Measurements from ENCODE around the gene FBXO21. TPM values are rescaled to one million over a fixed set of nuclear protein-coding genes. Genes with fewer than 3 reads are reported as not detected.
A peak's percentile ranks its signal among the peaks of the same experiment; 100 is the strongest.
"Not testable (repeated sequence)": the region's sequence is repeated elsewhere in the genome, so short reads cannot be mapped to it uniquely, and the experiment has no call there.

Gene FBXO21
- total and polyA plus RNA-seq, 7 experiments from 2014 or later: 30.4 to 62.9 (median 51.4) TPM

- Mint-ChIP-seq H3K27me3 (peaks cover 0 to 5% (median 0%) of the 10 kb centered on the region in 5 donors), H3K4me3 (peak overlapping the region in 4 of 10 donors; percentile 9 to 62 (median 13)), H3K9me3 (peaks cover 0 to 1% (median 0%) of the 10 kb centered on the region in 11 donors), H3K4me1 (peaks cover 13 to 55% (median 38%) of the 10 kb centered on the region in 7 donors), H3K36me3 (peaks cover 3 to 32% (median 23%) of the 10 kb centered on the region in 5 donors), H3K27ac (peak overlapping the region in 1 of 9 donors; percentile 24)
- POLR2A ChIA-PET: interaction anchor here (0.5 kb wide), 1 partner anchor 53 kb away, joined by 3 read pairs; no protein-coding TSS in a partner anchor
- peaks cover 0 to 41% (median 0%) of the 10 kb centered on the region in 3 experiments for H3K36me3 ChIP-seq (ENCODE audit: control insufficient read depth in 2 of 3, insufficient read depth in 3 of 3, low read length in 3 of 3)
- CTCF ChIA-PET: no interaction called here
- ATAC-seq (no peak), DNase-seq (no peak)
- intact Hi-C loops (cut with micrococcal nuclease): loop anchor here in 1 of 2 donors (5.0 kb wide), 2 partner anchors 875 to 950 kb away; partner anchors contain the start of genes PEBP1 and WSB2
- H3K27me3 ChIP-seq (ENCODE audit: control insufficient read depth in 2 of 2, insufficient read depth in 2 of 2, low read length in 2 of 2): no peaks in the 10 kb centered on the region
- H3K4me1 ChIP-seq (ENCODE audit: control insufficient read depth in 2 of 2, insufficient read depth in 2 of 2, low read length in 2 of 2): peaks cover 8 to 11% of the 10 kb centered on the region in 2 donors
- H3K9me3 ChIP-seq (ENCODE audit: control insufficient read depth in 2 of 3, low read length in 3 of 3): no peaks in the 10 kb centered on the region
- no peak overlapping the region for H3K27ac ChIP-seq (ENCODE audit: low read depth, low read length)
- no peak overlapping the region for H3K4me3 ChIP-seq (ENCODE audit: low read length)
Measured at GRCh38 chr12:117187421-117187820, 2.8 kb downstream of the FBXO21 start.

- no peaks in the 10 kb centered on the region for H3K27me3 ChIP-seq (ENCODE audit: control insufficient read depth in 2 of 2, insufficient read depth in 2 of 2, low read length in 2 of 2)
- no peak overlapping the region for H3K4me3 ChIP-seq (ENCODE audit: low read length)
- ChIA-PET CTCF (interaction anchor here (0.6 to 0.7 kb wide), 2 partner anchors 241 to 454 kb away, joined by 3 to 4 read pairs; no protein-coding TSS in a partner anchor), POLR2A (interaction anchor here (0.6 to 1.4 kb wide), 4 partner anchors 13 to 1222 kb away, joined by 3 to 7 read pairs (median 3); no protein-coding TSS in a partner anchor)
- intact Hi-C loops (cut with micrococcal nuclease): no loop called here
- Mint-ChIP-seq H3K9me3 (peaks cover 0 to 2% (median 0%) of the 10 kb centered on the region in 11 donors), H3K36me3 (peaks cover 7 to 69% (median 53%) of the 10 kb centered on the region in 5 donors), H3K4me3 (no peak overlapping the region), H3K4me1 (peaks cover 5 to 45% (median 36%) of the 10 kb centered on the region in 7 donors), H3K27ac (no peak overlapping the region), H3K27me3 (no peaks in the 10 kb centered on the region)
- ATAC-seq: no peak
- no peak for DNase-seq
- H3K9me3 ChIP-seq (ENCODE audit: control insufficient read depth in 2 of 3, low read length in 3 of 3): no peaks in the 10 kb centered on the region
- H3K36me3 ChIP-seq (ENCODE audit: control insufficient read depth in 2 of 3, insufficient read depth in 3 of 3, low read length in 3 of 3): peaks cover 5 to 75% (median 11%) of the 10 kb centered on the region in 3 experiments
- no peak overlapping the region for H3K27ac ChIP-seq (ENCODE audit: low read depth, low read length)
- H3K4me1 ChIP-seq (ENCODE audit: control insufficient read depth in 2 of 2, insufficient read depth in 2 of 2, low read length in 2 of 2): no peaks in the 10 kb centered on the region
Measured at GRCh38 chr12:117182866-117183265, 7.4 kb downstream of the FBXO21 start.

- ATAC-seq; H3K4me3 Mint-ChIP-seq; H3K27ac ChIP-seq (ENCODE audit: low read depth, low read length); H3K27me3 Mint-ChIP-seq; CTCF ChIA-PET; H3K4me3 ChIP-seq (ENCODE audit: low read length); H3K9me3 ChIP-seq (ENCODE audit: control insufficient read depth in 2 of 3, low read length in 3 of 3); intact Hi-C loops (cut with micrococcal nuclease); H3K9me3 Mint-ChIP-seq; H3K4me1 ChIP-seq (ENCODE audit: control insufficient read depth in 2 of 2, insufficient read depth in 2 of 2, low read length in 2 of 2); H3K27ac Mint-ChIP-seq; H3K27me3 ChIP-seq (ENCODE audit: control insufficient read depth in 2 of 2, insufficient read depth in 2 of 2, low read length in 2 of 2); DNase-seq: not testable (repeated sequence)
- H3K36me3 Mint-ChIP-seq: peaks cover 10 to 68% (median 55%) of the 10 kb centered on the region in 5 donors
- H3K4me1 Mint-ChIP-seq: peaks cover 2 to 39% (median 32%) of the 10 kb centered on the region in 7 donors
- H3K36me3 ChIP-seq (ENCODE audit: control insufficient read depth in 2 of 3, insufficient read depth in 3 of 3, low read length in 3 of 3): peaks cover 15 to 82% (median 20%) of the 10 kb centered on the region in 3 experiments
- POLR2A ChIA-PET: interaction anchor here (0.6 to 1.3 kb wide), 2 partner anchors 9 to 880 kb away, joined by 3 to 5 read pairs; partner anchors contain the start of gene FBXO21
Measured at GRCh38 chr12:117181468-117181843, 8.8 kb downstream of the FBXO21 start.

- no peaks in the 10 kb centered on the region for H3K27me3 Mint-ChIP-seq
- ChIA-PET POLR2A (interaction anchor here (1.3 kb wide), 1 partner anchor 9 kb away, joined by 5 read pairs; the partner anchor contains the start of gene FBXO21), CTCF (no interaction called here)
- H3K27ac Mint-ChIP-seq: no peak overlapping the region
- peaks cover 15 to 69% (median 61%) of the 10 kb centered on the region in 5 donors for H3K36me3 Mint-ChIP-seq
- intact Hi-C loops (cut with micrococcal nuclease): no loop called here
- Histone ChIP-seq H3K27ac (ENCODE audit: low read depth, low read length) (no peak overlapping the region), H3K9me3 (ENCODE audit: control insufficient read depth in 2 of 3, low read length in 3 of 3) (no peaks in the 10 kb centered on the region), H3K4me1 (ENCODE audit: control insufficient read depth in 2 of 2, insufficient read depth in 2 of 2, low read length in 2 of 2) (no peaks in the 10 kb centered on the region), H3K27me3 (ENCODE audit: control insufficient read depth in 2 of 2, insufficient read depth in 2 of 2, low read length in 2 of 2) (no peaks in the 10 kb centered on the region), H3K36me3 (ENCODE audit: control insufficient read depth in 2 of 3, insufficient read depth in 3 of 3, low read length in 3 of 3) (peaks cover 20 to 82% (median 20%) of the 10 kb centered on the region in 3 experiments), H3K4me3 (ENCODE audit: low read length) (no peak overlapping the region)
- peaks cover 0 to 2% (median 0%) of the 10 kb centered on the region in 11 donors for H3K9me3 Mint-ChIP-seq
- no peak for ATAC-seq
- peaks cover 2 to 39% (median 35%) of the 10 kb centered on the region in 7 donors for H3K4me1 Mint-ChIP-seq
- no peak overlapping the region for H3K4me3 Mint-ChIP-seq
- no peak for DNase-seq
Measured at GRCh38 chr12:117180758-117181467, 9.4 kb downstream of the FBXO21 start.

GRCh38 chr12:117178745-117179144, 11.5 kb downstream of the FBXO21 start:
- peaks cover 28 to 87% (median 32%) of the 10 kb centered on the region in 3 experiments for H3K36me3 ChIP-seq (ENCODE audit: control insufficient read depth in 2 of 3, insufficient read depth in 3 of 3, low read length in 3 of 3)
- POLR2A ChIA-PET: no interaction called here

GRCh38 chr12:117178301-117178700, 12.0 kb downstream of the FBXO21 start:
- ChIA-PET POLR2A (no interaction called here), CTCF (no interaction called here)
- H3K4me1 ChIP-seq (ENCODE audit: control insufficient read depth in 2 of 2, insufficient read depth in 2 of 2, low read length in 2 of 2): no peaks in the 10 kb centered on the region
- no peak overlapping the region for H3K27ac ChIP-seq (ENCODE audit: low read depth, low read length)
- intact Hi-C loops (cut with micrococcal nuclease): no loop called here
- H3K9me3 ChIP-seq (ENCODE audit: control insufficient read depth in 2 of 3, low read length in 3 of 3): no peaks in the 10 kb centered on the region
- H3K27me3 ChIP-seq (ENCODE audit: control insufficient read depth in 2 of 2, insufficient read depth in 2 of 2, low read length in 2 of 2): no peaks in the 10 kb centered on the region
- no peak overlapping the region for H3K4me3 ChIP-seq (ENCODE audit: low read length)
- Mint-ChIP-seq H3K27me3 (no peaks in the 10 kb centered on the region), H3K27ac (peak overlapping the region in 4 of 9 donors; percentile 5 to 21 (median 14)), H3K4me1 (peaks cover 2 to 33% (median 26%) of the 10 kb centered on the region in 7 donors), H3K36me3 (peaks cover 15 to 74% (median 55%) of the 10 kb centered on the region in 5 donors), H3K4me3 (no peak overlapping the region), H3K9me3 (peaks cover 0 to 2% (median 0%) of the 10 kb centered on the region in 11 donors)
- DNase-seq: no peak
- H3K36me3 ChIP-seq (ENCODE audit: control insufficient read depth in 2 of 3, insufficient read depth in 3 of 3, low read length in 3 of 3): peaks cover 32 to 87% (median 32%) of the 10 kb centered on the region in 3 experiments
- peak; percentile 29 for ATAC-seq

More at GRCh38 chr12:117178745-117179144, 11.5 kb downstream of the FBXO21 start:
- H3K4me1 Mint-ChIP-seq: peaks cover 2 to 36% (median 28%) of the 10 kb centered on the region in 7 donors
- peaks cover 15 to 74% (median 59%) of the 10 kb centered on the region in 5 donors for H3K36me3 Mint-ChIP-seq
- ATAC-seq: no peak
- H3K27me3 Mint-ChIP-seq: no peaks in the 10 kb centered on the region
- H3K4me3 Mint-ChIP-seq: no peak overlapping the region
- H3K9me3 Mint-ChIP-seq: peaks cover 0 to 2% (median 0%) of the 10 kb centered on the region in 11 donors
- Histone ChIP-seq H3K4me1 (ENCODE audit: control insufficient read depth in 2 of 2, insufficient read depth in 2 of 2, low read length in 2 of 2) (no peaks in the 10 kb centered on the region), H3K27ac (ENCODE audit: low read depth, low read length) (no peak overlapping the region), H3K4me3 (ENCODE audit: low read length) (no peak overlapping the region), H3K27me3 (ENCODE audit: control insufficient read depth in 2 of 2, insufficient read depth in 2 of 2, low read length in 2 of 2) (no peaks in the 10 kb centered on the region), H3K9me3 (ENCODE audit: control insufficient read depth in 2 of 3, low read length in 3 of 3) (no peaks in the 10 kb centered on the region)
- intact Hi-C loops (cut with micrococcal nuclease): no loop called here
- no peak for DNase-seq
- CTCF ChIA-PET: no interaction called here
- H3K27ac Mint-ChIP-seq: peak overlapping the region in 4 of 9 donors; percentile 1 to 22 (median 13)
